IMR-90 (cell line): ENCODE measurements around the gene TPM3. TPM values are rescaled to one million over a fixed set of nuclear protein-coding genes. Genes with fewer than 3 reads are reported as not detected.

ENCODE experiments used
- ATAC-seq: fragments of 200-7000 bp; cut with Tn5 transposase; 2 replicates; pipeline ENCODE4 v1.9.1; 2020; ENCODE audit warnings: low read depth, mild to moderate bottlenecking, moderate library complexity
- BruUV-seq: library from RNA; stranded (reverse); fragments of 400-500 nt; replicated peaks from 2 replicates; lab custom pipeline; 2021; lab: Mats Ljungman, UMichigan
- CTCF ChIA-PET: fragments of 300-600 bp; formaldehyde crosslinking; extraction: SDS; loops from one replicate; lab custom pipeline; 2021; ENCODE audit warnings: antibody characterized with exemption; lab: Yijun Ruan, JAX
- POLR2A ChIA-PET: fragments of 300-600 bp; sonication (Branson Sonifier 250); formaldehyde crosslinking; loops from one replicate; lab custom pipeline; 2022; ENCODE audit warnings: antibody characterized with exemption; ENCODE audit not compliant: unreplicated experiment; lab: Charles Lee
- DNase-seq: peaks from one replicate; pipeline ENCODE4 v3.0.0; 2013
- H2AFZ ChIP-seq: replicated peaks from 2 replicates; pipeline ENCODE3; 2013; ENCODE audit warnings: low read length, mild to moderate bottlenecking; ENCODE audit not compliant: poor library complexity
- H2AK5ac ChIP-seq: 2 replicates; pipeline ENCODE4 v1.6.1; 2013; ENCODE audit warnings: low read depth, low read length, inconsistent platforms
- H2AK9ac ChIP-seq: replicated peaks from 2 replicates; pipeline ENCODE3; 2013; ENCODE audit warnings: mild to moderate bottlenecking, low read depth, low read length, moderate library complexity; ENCODE audit not compliant: poor library complexity
- H2BK120ac ChIP-seq: 2 replicates; pipeline ENCODE4 v1.6.1; 2013; ENCODE audit warnings: low read depth, low read length, inconsistent platforms
- H2BK15ac ChIP-seq: 3 replicates; pipeline ENCODE4 v1.6.1; 2013; ENCODE audit warnings: low read depth, low read length, inconsistent platforms
- H2BK20ac ChIP-seq: 2 replicates; pipeline ENCODE4 v1.6.1; 2013; ENCODE audit warnings: low read depth, mild to moderate bottlenecking, inconsistent platforms, low read length, moderate library complexity
- H2BK5ac ChIP-seq: 2 replicates; pipeline ENCODE4 v1.6.1; 2013; ENCODE audit warnings: mild to moderate bottlenecking, low read depth, low read length, inconsistent platforms; ENCODE audit not compliant: poor library complexity, severe bottlenecking
- H3K14ac ChIP-seq: replicated peaks from 2 replicates; pipeline ENCODE4 v1.6.1; 2013; ENCODE audit warnings: low read depth, low read length, inconsistent platforms
- H3K18ac ChIP-seq: 2 replicates; pipeline ENCODE4 v1.6.1; 2013; ENCODE audit warnings: low read depth, low read length, control low read depth
- H3K23ac ChIP-seq: 2 replicates; pipeline ENCODE4 v1.6.1; 2013; ENCODE audit warnings: low read depth, low read length, inconsistent platforms
- H3K27ac ChIP-seq: 2 replicates; pipeline ENCODE4 v1.5.1; 2013; ENCODE audit warnings: mild to moderate bottlenecking, control low read depth, low read length; ENCODE audit not compliant: insufficient read depth
- H3K27me3 ChIP-seq: 2 replicates; pipeline ENCODE4 v1.6.1; 2013; ENCODE audit warnings: low read length; ENCODE audit not compliant: control insufficient read depth, insufficient read depth
- H3K36me3 ChIP-seq: 2 replicates; pipeline ENCODE4 v1.6.1; 2013; ENCODE audit warnings: low read length, mixed read lengths; ENCODE audit not compliant: control insufficient read depth, insufficient read depth
- H3K4ac ChIP-seq: 2 replicates; pipeline ENCODE4 v1.6.1; 2013; ENCODE audit warnings: low read depth, low read length, inconsistent platforms
- H3K4me1 ChIP-seq: 2 replicates; pipeline ENCODE4 v1.6.1; 2013; ENCODE audit warnings: low read length, mixed read lengths; ENCODE audit not compliant: control insufficient read depth, insufficient read depth
- H3K4me2 ChIP-seq: 2 replicates; pipeline ENCODE4 v1.6.1; 2013; ENCODE audit warnings: low read depth, mild to moderate bottlenecking, control low read depth, low read length, moderate library complexity
- H3K4me3 ChIP-seq: 2 replicates; pipeline ENCODE4 v1.5.1; 2013; ENCODE audit warnings: low read depth, mild to moderate bottlenecking, control low read depth, low read length, moderate library complexity; ENCODE audit not compliant: insufficient read depth
- H3K56ac ChIP-seq: 2 replicates; pipeline ENCODE4 v1.6.1; 2013; ENCODE audit warnings: low read length, inconsistent platforms; ENCODE audit not compliant: insufficient read depth; ENCODE audit errors: extremely low read depth
- H3K79me1 ChIP-seq, 2 experiments: 2 replicates each; pipeline ENCODE4 v1.6.1; 2013; ENCODE audit warnings: low read length in 2 of 2, inconsistent platforms in 1 of 2, low read depth in 1 of 2
- H3K9ac ChIP-seq: 2 replicates; pipeline ENCODE4 v1.6.1; 2013; ENCODE audit warnings: low read depth, low read length, control low read depth
- H3K9me1 ChIP-seq: 2 replicates; pipeline ENCODE4 v1.6.1; 2013; ENCODE audit warnings: low read length, inconsistent platforms; ENCODE audit not compliant: insufficient read depth
- H3K9me3 ChIP-seq: 2 replicates; pipeline ENCODE4 v1.6.1; 2013; ENCODE audit warnings: low read length; ENCODE audit not compliant: control insufficient read depth, insufficient read depth
- H4K20me1 ChIP-seq: 2 replicates; pipeline ENCODE4 v1.6.1; 2013; ENCODE audit warnings: low read length, inconsistent platforms; ENCODE audit not compliant: insufficient read depth
- H4K5ac ChIP-seq: 2 replicates; pipeline ENCODE4 v1.6.1; 2013; ENCODE audit warnings: mild to moderate bottlenecking, low read depth, low read length, control low read depth
- H4K8ac ChIP-seq, 2 experiments: 2 replicates each; pipeline ENCODE4 v1.6.1; 2013; ENCODE audit warnings: low read depth in 2 of 2, low read length in 2 of 2, control low read depth in 1 of 2, inconsistent platforms in 1 of 2
- H4K91ac ChIP-seq: 2 replicates; pipeline ENCODE4 v1.6.1; 2013; ENCODE audit warnings: low read depth, low read length, inconsistent platforms; ENCODE audit not compliant: insufficient read depth
- FOS ChIP-seq: fragments of 150-350 bp; IDR thresholded peaks from 2 replicates; pipeline ENCODE4 v1.6.1; 2016; ENCODE audit warnings: low read depth, low read length
- RFX5 ChIP-seq: IDR thresholded peaks from 2 replicates; pipeline ENCODE4 v1.8.0; 2012; ENCODE audit warnings: low read depth, mild to moderate bottlenecking, low read length, moderate library complexity
- WGBS, 2 experiments: methylation state at CpG; one replicate each; pipeline versions ENCODE4 v1.1.5 to v1.1.7; 2013; ENCODE audit warnings: missing lambda C conversion rate in 2 of 2; ENCODE audit not compliant: insufficient read length in 1 of 2; ENCODE audit errors: extremely low coverage in 2 of 2; 5-methylcytosine and 5-hydroxymethylcytosine counted together
- dilution Hi-C: fragments of 300-500 bp; cut with HindIII; formaldehyde crosslinking; loops from one replicate; pipeline ENCODE4 v1.14.3; 2018; ENCODE audit warnings: low sequenced_read_pairs; ENCODE audit not compliant: unreplicated experiment
- in situ Hi-C: fragments of 300-500 bp; cut with MboI; formaldehyde crosslinking; loops from 3 replicates; pipeline ENCODE4 v1.14.3; 2019; ENCODE audit warnings: low sequenced_read_pairs, inconsistent platforms, mixed read lengths
- intact Hi-C: fragments of 100-400 bp; cut with micrococcal nuclease; formaldehyde crosslinking; loops from 2 replicates; pipeline ENCODE4 v1.10.0; 2022
- polyA plus RNA-seq, 3 experiments: library from polyadenylated mRNA; depleted of rRNA; stranded (reverse); fragments of >200 nt; gene quantifications; 2 replicates each; pipeline ENCODE4 v1.2.3, GENCODE V29; 2012; ENCODE audit warnings: low replicate concordance in 1 of 3
- total RNA-seq: library from RNA; depleted of rRNA; stranded (reverse); fragments of >200 nt; gene quantifications from 2 replicates; pipeline ENCODE4 v1.2.3, GENCODE V29; 2012
- TF ChIP-seq, protein P1 (sequence below): fragments of 150-350 bp; IDR thresholded peaks from 2 replicates; pipeline ENCODE4 v1.6.1; 2016; ENCODE audit warnings: low read depth, mild to moderate bottlenecking, low read length, moderate library complexity, borderline replicate concordance

Gene TPM3
- total and polyA plus RNA-seq, 2 of the 4 experiments (the other 2 are of a cell fraction): 438 to 530 TPM

DNA sequence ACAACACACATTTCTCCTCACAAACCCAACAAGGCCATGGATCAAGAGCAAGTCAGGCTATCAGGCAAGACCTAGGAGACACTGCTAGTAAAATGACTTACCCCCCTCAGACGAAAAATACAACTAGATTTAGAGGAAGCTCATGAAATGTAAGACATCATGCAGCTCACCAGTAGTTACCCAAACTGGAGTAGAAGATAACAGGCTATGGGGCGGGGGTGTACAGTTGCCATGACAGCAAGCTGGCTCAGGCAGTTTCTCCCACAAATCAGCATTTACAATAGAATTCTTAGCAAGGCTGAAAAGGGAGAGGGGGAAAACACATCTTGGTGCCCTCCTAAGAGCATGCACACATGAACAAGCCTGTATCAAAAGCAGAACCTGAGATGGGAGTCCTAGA lies 13.9 kb downstream of the TPM3 start:
- no peak overlapping the region for H3K18ac ChIP-seq
- H3K9ac ChIP-seq: no peak overlapping the region
- DNase-seq (no peak), ATAC-seq (no peak)
- CTCF ChIA-PET: interaction anchor here (0.6 to 1.2 kb wide), 2 partner anchors 12 to 17 kb away, joined by 3 to 4 read pairs; no protein-coding TSS in a partner anchor
- in situ Hi-C loops: no loop called here
- dilution Hi-C loops: no loop called here
- peaks cover 2 to 30% of the 10 kb centered on the region in 2 experiments for H3K79me1 ChIP-seq
- no CpG with 5 or more reads among the region's 2 CpGs for WGBS, 2 experiments
- intact Hi-C loops: no loop called here
- H2BK20ac ChIP-seq: no peak overlapping the region
- no peak overlapping the region for H4K8ac ChIP-seq
- no peak overlapping the region for H2BK15ac ChIP-seq
- H3K14ac ChIP-seq: no peak overlapping the region
- H2BK5ac ChIP-seq: no peak overlapping the region
- no peak overlapping the region for H3K4ac ChIP-seq
- peaks cover 22% of the 10 kb centered on the region for H3K4me1 ChIP-seq
- H4K20me1 ChIP-seq: peaks cover 95% of the 10 kb centered on the region
- H2AK9ac ChIP-seq: no peak overlapping the region
- no peak overlapping the region for H3K56ac ChIP-seq
- H3K9me3 ChIP-seq: no peaks in the 10 kb centered on the region
- H3K27me3 ChIP-seq: no peaks in the 10 kb centered on the region
- H3K4me3 ChIP-seq: no peak overlapping the region
- no peak overlapping the region for H2AFZ ChIP-seq
- H3K23ac ChIP-seq: peak overlapping the region; percentile 10
- H3K4me2 ChIP-seq: peak overlapping the region; percentile 17; the same call in 1 of the 2 replicates
- TF ChIP-seq, protein P1, sequence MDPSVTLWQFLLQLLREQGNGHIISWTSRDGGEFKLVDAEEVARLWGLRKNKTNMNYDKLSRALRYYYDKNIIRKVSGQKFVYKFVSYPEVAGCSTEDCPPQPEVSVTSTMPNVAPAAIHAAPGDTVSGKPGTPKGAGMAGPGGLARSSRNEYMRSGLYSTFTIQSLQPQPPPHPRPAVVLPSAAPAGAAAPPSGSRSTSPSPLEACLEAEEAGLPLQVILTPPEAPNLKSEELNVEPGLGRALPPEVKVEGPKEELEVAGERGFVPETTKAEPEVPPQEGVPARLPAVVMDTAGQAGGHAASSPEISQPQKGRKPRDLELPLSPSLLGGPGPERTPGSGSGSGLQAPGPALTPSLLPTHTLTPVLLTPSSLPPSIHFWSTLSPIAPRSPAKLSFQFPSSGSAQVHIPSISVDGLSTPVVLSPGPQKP: no peak
- TF ChIP-seq FOS (no peak), RFX5 (no peak)
- POLR2A ChIA-PET: no interaction called here
- H4K5ac ChIP-seq: no peak overlapping the region
- no TSS peak for BruUV-seq
- no peak overlapping the region for H4K91ac ChIP-seq
- no peak overlapping the region for H2BK120ac ChIP-seq
- H3K27ac ChIP-seq: no peak overlapping the region
- peaks cover 11% of the 10 kb centered on the region for H3K9me1 ChIP-seq
- H2AK5ac ChIP-seq: no peak overlapping the region
- peaks cover 24% of the 10 kb centered on the region for H3K36me3 ChIP-seq
